Breast epithelium (tissue), 3 donors: ENCODE measurements around the gene TPX2.

Source experiments
- POLR2A ChIP-seq: fragments of 450-650 bp; IDR thresholded peaks from one replicate; pipeline ENCODE4 v1.6.1; 2016; ENCODE audit warnings: antibody characterized with exemption, mild to moderate bottlenecking, moderate library complexity
- POLR2AphosphoS5 ChIP-seq, 3 donors: sonication (generic); formaldehyde crosslinking; IDR thresholded peaks; one replicate each; pipeline ENCODE4 v1.6.1; 2017; ENCODE audit warnings: antibody characterized with exemption in 3 of 3
- TF ChIP-seq, protein P1 (sequence below), 3 donors: fragments of 450-650 bp; IDR thresholded peaks; one replicate each; pipeline ENCODE4 v1.5.1; 2016 to 2017; ENCODE audit warnings: antibody characterized with exemption in 3 of 3, mild to moderate bottlenecking in 3 of 3, moderate library complexity in 3 of 3

DNA sequence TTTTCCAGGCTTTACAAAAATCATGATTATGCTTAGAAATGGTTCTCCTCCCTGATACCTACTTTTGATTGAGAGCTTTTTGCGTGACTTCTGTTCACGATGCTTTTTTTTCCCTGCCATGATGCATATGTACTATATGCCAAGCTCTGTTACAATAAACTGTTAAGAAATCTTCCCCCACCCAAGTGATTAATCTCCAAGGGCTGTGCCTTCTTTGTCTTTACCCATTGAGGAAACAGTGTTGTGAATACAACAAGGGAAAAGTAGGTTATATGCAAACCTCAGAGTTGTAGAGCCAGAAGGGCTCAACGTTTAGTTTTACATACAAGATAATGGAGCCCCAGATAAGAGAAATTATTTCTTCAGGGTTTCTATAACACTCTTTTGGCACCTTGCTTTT lies 46.0 kb downstream of the TPX2 start:
- no peak for TF ChIP-seq POLR2AphosphoS5 (IDR thresholded peaks at IDR 0.05)
- TF ChIP-seq, protein P1, sequence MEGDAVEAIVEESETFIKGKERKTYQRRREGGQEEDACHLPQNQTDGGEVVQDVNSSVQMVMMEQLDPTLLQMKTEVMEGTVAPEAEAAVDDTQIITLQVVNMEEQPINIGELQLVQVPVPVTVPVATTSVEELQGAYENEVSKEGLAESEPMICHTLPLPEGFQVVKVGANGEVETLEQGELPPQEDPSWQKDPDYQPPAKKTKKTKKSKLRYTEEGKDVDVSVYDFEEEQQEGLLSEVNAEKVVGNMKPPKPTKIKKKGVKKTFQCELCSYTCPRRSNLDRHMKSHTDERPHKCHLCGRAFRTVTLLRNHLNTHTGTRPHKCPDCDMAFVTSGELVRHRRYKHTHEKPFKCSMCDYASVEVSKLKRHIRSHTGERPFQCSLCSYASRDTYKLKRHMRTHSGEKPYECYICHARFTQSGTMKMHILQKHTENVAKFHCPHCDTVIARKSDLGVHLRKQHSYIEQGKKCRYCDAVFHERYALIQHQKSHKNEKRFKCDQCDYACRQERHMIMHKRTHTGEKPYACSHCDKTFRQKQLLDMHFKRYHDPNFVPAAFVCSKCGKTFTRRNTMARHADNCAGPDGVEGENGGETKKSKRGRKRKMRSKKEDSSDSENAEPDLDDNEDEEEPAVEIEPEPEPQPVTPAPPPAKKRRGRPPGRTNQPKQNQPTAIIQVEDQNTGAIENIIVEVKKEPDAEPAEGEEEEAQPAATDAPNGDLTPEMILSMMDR (IDR thresholded peaks at IDR 0.05): no peak
- TF ChIP-seq POLR2A: no peak
